GM12878 (cell line): ENCODE measurements around the gene CDH10.

Experiments
- BHLHE40 ChIP-seq, 2 experiments: fragments of 450-650 bp in 1 of 2; IDR thresholded peaks; 2 replicates each; pipeline ENCODE4 v1.6.1; 2011 to 2017; ENCODE audit warnings: low read depth in 2 of 2, borderline replicate concordance in 1 of 2, improper control_type of control experiment in 1 of 2, low read length in 1 of 2, mild to moderate bottlenecking in 1 of 2
- JUNB ChIP-seq: IDR thresholded peaks from 2 replicates; pipeline ENCODE4 v1.6.1; 2016; ENCODE audit warnings: antibody characterized with exemption, mild to moderate bottlenecking
- POLR2AphosphoS2 ChIP-seq: IDR thresholded peaks from 2 replicates; pipeline ENCODE4 v1.6.1; 2011; ENCODE audit warnings: low read depth, mild to moderate bottlenecking, low read length, improper control_type of control experiment, moderate library complexity
- SIN3A ChIP-seq: IDR thresholded peaks from 2 replicates; pipeline ENCODE4 v1.6.1; 2012; ENCODE audit warnings: low read depth, low read length, improper control_type of control experiment
- SMAD1 ChIP-seq: fragments of 450-650 bp; IDR thresholded peaks from 2 replicates; pipeline ENCODE4 v1.6.1; 2018; ENCODE audit warnings: mild to moderate bottlenecking, low read depth; ENCODE audit not compliant: partially characterized antibody
- TF ChIP-seq, protein P1 (sequence below): IDR thresholded peaks from 2 replicates; pipeline ENCODE4 v1.6.1; 2011; ENCODE audit warnings: borderline replicate concordance, low read depth, mild to moderate bottlenecking, moderate library complexity, mixed read lengths, low read length; ENCODE audit not compliant: insufficient read depth; ENCODE audit errors: extremely low read length

DNA sequence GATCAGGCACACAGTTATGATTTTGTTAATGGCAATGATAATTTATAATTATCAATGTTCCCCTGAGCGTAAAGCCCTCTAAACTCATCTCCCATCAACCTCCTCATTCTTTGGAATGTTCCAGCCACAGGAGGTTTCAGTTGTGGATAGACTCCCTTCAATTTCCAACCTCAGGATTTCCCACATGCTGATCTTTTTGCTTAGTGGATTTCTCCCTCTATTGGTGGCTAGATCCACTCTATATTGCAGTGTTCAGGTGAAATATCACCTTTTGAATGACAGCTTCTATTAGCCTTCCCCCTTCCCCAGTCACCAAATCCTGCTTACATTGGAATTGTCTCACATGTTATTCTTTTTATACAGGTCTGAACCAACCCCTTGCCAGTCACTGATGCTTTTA is 113.9 kb downstream of the CDH10 start:
- TF ChIP-seq POLR2AphosphoS2, result no peak
- TF ChIP-seq SMAD1, result no peak
- no peak for TF ChIP-seq SIN3A
- TF ChIP-seq JUNB, result no peak
- no peak for TF ChIP-seq BHLHE40 (IDR thresholded peaks at IDR 0.05; ENCODE audit: borderline replicate concordance in 1 of 2, low read depth in 2 of 2, low read length in 1 of 2)
- TF ChIP-seq, protein P1, sequence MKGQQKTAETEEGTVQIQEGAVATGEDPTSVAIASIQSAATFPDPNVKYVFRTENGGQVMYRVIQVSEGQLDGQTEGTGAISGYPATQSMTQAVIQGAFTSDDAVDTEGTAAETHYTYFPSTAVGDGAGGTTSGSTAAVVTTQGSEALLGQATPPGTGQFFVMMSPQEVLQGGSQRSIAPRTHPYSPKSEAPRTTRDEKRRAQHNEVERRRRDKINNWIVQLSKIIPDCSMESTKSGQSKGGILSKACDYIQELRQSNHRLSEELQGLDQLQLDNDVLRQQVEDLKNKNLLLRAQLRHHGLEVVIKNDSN, result no peak
